Measurements from ENCODE around the gene MAP3K5. TPM values are rescaled to one million over a fixed set of nuclear protein-coding genes. Genes with fewer than 3 reads are reported as not detected.

Gene MAP3K5
- total and polyA plus RNA-seq, 2 donors (not counting 3 experiments of a cell fraction or from before 2014, with no cell fraction given): 1.5 to 7.0 TPM

DNA sequence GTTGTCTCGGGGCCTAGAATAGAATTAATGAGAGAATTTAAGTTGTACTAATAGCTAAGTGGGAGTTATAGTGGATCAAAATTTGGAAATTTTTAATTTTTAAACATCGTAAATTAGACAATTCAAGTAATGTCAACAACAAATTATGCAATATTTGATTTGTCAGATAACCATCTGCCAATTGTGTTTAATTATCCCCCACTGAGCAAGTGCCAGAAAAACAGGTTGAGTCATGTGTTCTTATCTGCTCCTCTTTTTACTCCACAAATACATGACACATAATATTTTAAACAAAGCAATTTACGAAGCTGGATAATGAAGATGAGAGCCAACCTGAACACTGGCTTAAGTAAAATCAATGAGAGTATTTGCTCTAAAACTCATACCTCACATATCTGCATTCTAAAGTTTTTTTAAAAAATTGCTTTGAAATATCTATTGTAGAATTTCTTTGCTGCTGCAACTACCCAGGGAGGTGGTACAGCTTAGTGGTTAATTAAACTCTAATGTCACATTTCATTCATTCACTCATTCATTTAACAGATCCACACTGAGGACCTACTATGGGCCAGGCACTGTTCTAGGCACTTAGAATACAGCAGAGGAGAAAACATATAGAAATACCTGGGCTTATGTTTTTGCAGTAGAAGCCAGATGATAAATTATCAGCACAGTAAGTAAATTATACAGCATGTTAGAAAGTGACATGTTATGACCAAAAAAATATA is 184.9 kb downstream of the MAP3K5 start:
- H3K4me3 ChIP-seq (replicated peaks in 1 of 3; ENCODE audit: insufficient read depth in 1 of 3, low read depth in 1 of 3, low read length in 3 of 3): no peak overlapping the region
- H3K79me2 ChIP-seq (ENCODE audit: control insufficient read depth, insufficient read depth, low read length): no peaks in the 10 kb centered on the region
- H3K36me3 ChIP-seq (ENCODE audit: control insufficient read depth in 2 of 2, extremely low read depth in 1 of 2, insufficient read depth in 2 of 2, low read length in 2 of 2): no peaks in the 10 kb centered on the region
- peak; percentile 78 for DNase-seq (ENCODE audit: low read depth, low spot score)
- H3K9me1 ChIP-seq (replicated peaks; ENCODE audit: control insufficient read depth, extremely low read depth, insufficient read depth, low read length): no peaks in the 10 kb centered on the region
- intact Hi-C loops (cut with micrococcal nuclease) (no loop called here), dilution Hi-C loops (cut with MboI; ENCODE audit: extremely low pct_ligation_motif_present, low sequenced_read_pairs) (no loop called here)
- BruUV-seq (replicated peaks): no TSS peak
- no peaks in the 10 kb centered on the region for H3K27me3 ChIP-seq (ENCODE audit: control insufficient read depth in 2 of 2, insufficient read depth in 2 of 2, low read length in 2 of 2)
- H3K9ac ChIP-seq (replicated peaks; ENCODE audit: extremely low read depth, insufficient read depth, low read length): peak overlapping the region; percentile 17
- H3K4me1 ChIP-seq (ENCODE audit: control insufficient read depth, extremely low read depth, insufficient read depth, low read length): peaks cover 43% of the 10 kb centered on the region
- peak; percentile 42 for FAIRE-seq
- no peaks in the 10 kb centered on the region for H4K20me1 ChIP-seq (replicated peaks; ENCODE audit: control insufficient read depth, extremely low read depth, insufficient read depth, low read length)
- H3K9me3 ChIP-seq (replicated peaks; ENCODE audit: control insufficient read depth, insufficient read depth, low read length): no peaks in the 10 kb centered on the region
- CTCF ChIA-PET: interaction anchor here (0.6 to 2.2 kb wide), 9 partner anchors 13 to 187 kb away, joined by 3 to 20 read pairs (median 4); partner anchors contain the start of gene MAP3K5
- H2AFZ ChIP-seq (ENCODE audit: low read depth, low read length): no peak overlapping the region
- TF ChIP-seq FOS (IDR thresholded peaks at IDR 0.05; ENCODE audit: borderline replicate concordance, insufficient read depth, low read length) (peak; percentile 77), GATA2 (IDR thresholded peaks at IDR 0.05; ENCODE audit: insufficient read depth, insufficient read length, low read depth, low read length) (peak; percentile 97), EZH2 (IDR thresholded peaks at IDR 0.05; ENCODE audit: borderline replicate concordance, low read depth, low read length, severe bottlenecking) (no peak), POLR2AphosphoS5 (IDR thresholded peaks at IDR 0.05; ENCODE audit: insufficient read depth, low read depth, low read length) (peak; percentile 54), JUN (IDR thresholded peaks at IDR 0.05; ENCODE audit: borderline replicate concordance, insufficient read depth, insufficient read length, low read depth) (peak; percentile 50)
- TF ChIP-seq, protein P1, sequence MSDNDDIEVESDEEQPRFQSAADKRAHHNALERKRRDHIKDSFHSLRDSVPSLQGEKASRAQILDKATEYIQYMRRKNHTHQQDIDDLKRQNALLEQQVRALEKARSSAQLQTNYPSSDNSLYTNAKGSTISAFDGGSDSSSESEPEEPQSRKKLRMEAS (IDR thresholded peaks at IDR 0.05; ENCODE audit: insufficient read depth, insufficient read length): no peak
- TF ChIP-seq, protein P2, sequence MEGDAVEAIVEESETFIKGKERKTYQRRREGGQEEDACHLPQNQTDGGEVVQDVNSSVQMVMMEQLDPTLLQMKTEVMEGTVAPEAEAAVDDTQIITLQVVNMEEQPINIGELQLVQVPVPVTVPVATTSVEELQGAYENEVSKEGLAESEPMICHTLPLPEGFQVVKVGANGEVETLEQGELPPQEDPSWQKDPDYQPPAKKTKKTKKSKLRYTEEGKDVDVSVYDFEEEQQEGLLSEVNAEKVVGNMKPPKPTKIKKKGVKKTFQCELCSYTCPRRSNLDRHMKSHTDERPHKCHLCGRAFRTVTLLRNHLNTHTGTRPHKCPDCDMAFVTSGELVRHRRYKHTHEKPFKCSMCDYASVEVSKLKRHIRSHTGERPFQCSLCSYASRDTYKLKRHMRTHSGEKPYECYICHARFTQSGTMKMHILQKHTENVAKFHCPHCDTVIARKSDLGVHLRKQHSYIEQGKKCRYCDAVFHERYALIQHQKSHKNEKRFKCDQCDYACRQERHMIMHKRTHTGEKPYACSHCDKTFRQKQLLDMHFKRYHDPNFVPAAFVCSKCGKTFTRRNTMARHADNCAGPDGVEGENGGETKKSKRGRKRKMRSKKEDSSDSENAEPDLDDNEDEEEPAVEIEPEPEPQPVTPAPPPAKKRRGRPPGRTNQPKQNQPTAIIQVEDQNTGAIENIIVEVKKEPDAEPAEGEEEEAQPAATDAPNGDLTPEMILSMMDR (IDR thresholded peaks at IDR 0.05; ENCODE audit: extremely low read depth in 1 of 2, insufficient read depth in 1 of 2, low read depth in 1 of 2, low read length in 2 of 2): no peak
- peak overlapping the region; percentile 32 for H3K4me2 ChIP-seq (ENCODE audit: insufficient read depth, low read length)
- POLR2A ChIA-PET: interaction anchor here (0.6 kb wide), 1 partner anchor 49 kb away, joined by 3 read pairs; no protein-coding TSS in a partner anchor
- no peak overlapping the region for H3K27ac ChIP-seq (ENCODE audit: insufficient read depth, low read depth, low read length)

All from endothelial cell of umbilical vein (primary cell).